Measurements from ENCODE around the gene SAT2. TPM values are rescaled to one million over a fixed set of nuclear protein-coding genes. Genes with fewer than 3 reads are reported as not detected.

SAT2 gene
- total and polyA plus RNA-seq, 2 experiments from 2014 or later, result 56.7 to 69.4 TPM

- 0 out of 2 replicates have a peak, but pooled peaks cover 2% of the 10 kb centered on the region for H3F3A ChIP-seq (replicated peaks; ENCODE audit: low read depth)
- H3K27ac ChIP-seq (ENCODE audit: low read depth), result no peak overlapping the region
- no peaks in the 10 kb centered on the region for H3K36me3 ChIP-seq (ENCODE audit: insufficient read depth)
- H3K4me3 Mint-ChIP-seq, result no peak overlapping the region
- H3K4me1 Mint-ChIP-seq, result no peaks in the 10 kb centered on the region
- no peaks in the 10 kb centered on the region for H3K79me2 ChIP-seq (replicated peaks; ENCODE audit: insufficient read depth)
- no peak for ATAC-seq
- DNase-seq (ENCODE audit: low spot score), result no peak
- H3K9me2 ChIP-seq (ENCODE audit: insufficient read depth), result no peaks in the 10 kb centered on the region
- no peak overlapping the region for H3K4me2 ChIP-seq
- TF ChIP-seq, protein P1, sequence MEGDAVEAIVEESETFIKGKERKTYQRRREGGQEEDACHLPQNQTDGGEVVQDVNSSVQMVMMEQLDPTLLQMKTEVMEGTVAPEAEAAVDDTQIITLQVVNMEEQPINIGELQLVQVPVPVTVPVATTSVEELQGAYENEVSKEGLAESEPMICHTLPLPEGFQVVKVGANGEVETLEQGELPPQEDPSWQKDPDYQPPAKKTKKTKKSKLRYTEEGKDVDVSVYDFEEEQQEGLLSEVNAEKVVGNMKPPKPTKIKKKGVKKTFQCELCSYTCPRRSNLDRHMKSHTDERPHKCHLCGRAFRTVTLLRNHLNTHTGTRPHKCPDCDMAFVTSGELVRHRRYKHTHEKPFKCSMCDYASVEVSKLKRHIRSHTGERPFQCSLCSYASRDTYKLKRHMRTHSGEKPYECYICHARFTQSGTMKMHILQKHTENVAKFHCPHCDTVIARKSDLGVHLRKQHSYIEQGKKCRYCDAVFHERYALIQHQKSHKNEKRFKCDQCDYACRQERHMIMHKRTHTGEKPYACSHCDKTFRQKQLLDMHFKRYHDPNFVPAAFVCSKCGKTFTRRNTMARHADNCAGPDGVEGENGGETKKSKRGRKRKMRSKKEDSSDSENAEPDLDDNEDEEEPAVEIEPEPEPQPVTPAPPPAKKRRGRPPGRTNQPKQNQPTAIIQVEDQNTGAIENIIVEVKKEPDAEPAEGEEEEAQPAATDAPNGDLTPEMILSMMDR (conservative IDR thresholded peaks at IDR 0.05; ENCODE audit: low read depth in 2 of 2), result no peak
- TF ChIP-seq POLR2AphosphoS5 (IDR thresholded peaks at IDR 0.05; ENCODE audit: low read depth) (no peak), STAT1 (IDR thresholded peaks at IDR 0.05; ENCODE audit: unreplicated experiment) (no peak), JUNB (IDR thresholded peaks at IDR 0.05; ENCODE audit: unreplicated experiment) (no peak), ZNF331 (CRISPR knock-in tag; IDR thresholded peaks at IDR 0.05; ENCODE audit: low read depth) (no peak), ZNF462 (CRISPR knock-in tag; IDR thresholded peaks at IDR 0.05) (no peak), NANOG (IDR thresholded peaks at IDR 0.05; ENCODE audit: borderline replicate concordance) (no peak)
- TF ChIP-seq, protein P2, sequence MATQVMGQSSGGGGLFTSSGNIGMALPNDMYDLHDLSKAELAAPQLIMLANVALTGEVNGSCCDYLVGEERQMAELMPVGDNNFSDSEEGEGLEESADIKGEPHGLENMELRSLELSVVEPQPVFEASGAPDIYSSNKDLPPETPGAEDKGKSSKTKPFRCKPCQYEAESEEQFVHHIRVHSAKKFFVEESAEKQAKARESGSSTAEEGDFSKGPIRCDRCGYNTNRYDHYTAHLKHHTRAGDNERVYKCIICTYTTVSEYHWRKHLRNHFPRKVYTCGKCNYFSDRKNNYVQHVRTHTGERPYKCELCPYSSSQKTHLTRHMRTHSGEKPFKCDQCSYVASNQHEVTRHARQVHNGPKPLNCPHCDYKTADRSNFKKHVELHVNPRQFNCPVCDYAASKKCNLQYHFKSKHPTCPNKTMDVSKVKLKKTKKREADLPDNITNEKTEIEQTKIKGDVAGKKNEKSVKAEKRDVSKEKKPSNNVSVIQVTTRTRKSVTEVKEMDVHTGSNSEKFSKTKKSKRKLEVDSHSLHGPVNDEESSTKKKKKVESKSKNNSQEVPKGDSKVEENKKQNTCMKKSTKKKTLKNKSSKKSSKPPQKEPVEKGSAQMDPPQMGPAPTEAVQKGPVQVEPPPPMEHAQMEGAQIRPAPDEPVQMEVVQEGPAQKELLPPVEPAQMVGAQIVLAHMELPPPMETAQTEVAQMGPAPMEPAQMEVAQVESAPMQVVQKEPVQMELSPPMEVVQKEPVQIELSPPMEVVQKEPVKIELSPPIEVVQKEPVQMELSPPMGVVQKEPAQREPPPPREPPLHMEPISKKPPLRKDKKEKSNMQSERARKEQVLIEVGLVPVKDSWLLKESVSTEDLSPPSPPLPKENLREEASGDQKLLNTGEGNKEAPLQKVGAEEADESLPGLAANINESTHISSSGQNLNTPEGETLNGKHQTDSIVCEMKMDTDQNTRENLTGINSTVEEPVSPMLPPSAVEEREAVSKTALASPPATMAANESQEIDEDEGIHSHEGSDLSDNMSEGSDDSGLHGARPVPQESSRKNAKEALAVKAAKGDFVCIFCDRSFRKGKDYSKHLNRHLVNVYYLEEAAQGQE (IDR thresholded peaks at IDR 0.05; ENCODE audit: unreplicated experiment), result no peak
- TF ChIP-seq, protein P3, sequence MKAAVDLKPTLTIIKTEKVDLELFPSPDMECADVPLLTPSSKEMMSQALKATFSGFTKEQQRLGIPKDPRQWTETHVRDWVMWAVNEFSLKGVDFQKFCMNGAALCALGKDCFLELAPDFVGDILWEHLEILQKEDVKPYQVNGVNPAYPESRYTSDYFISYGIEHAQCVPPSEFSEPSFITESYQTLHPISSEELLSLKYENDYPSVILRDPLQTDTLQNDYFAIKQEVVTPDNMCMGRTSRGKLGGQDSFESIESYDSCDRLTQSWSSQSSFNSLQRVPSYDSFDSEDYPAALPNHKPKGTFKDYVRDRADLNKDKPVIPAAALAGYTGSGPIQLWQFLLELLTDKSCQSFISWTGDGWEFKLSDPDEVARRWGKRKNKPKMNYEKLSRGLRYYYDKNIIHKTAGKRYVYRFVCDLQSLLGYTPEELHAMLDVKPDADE (IDR thresholded peaks at IDR 0.05), result no peak
- peaks cover 2% of the 10 kb centered on the region; the same call in 1 of the 2 replicates for H3K4me1 ChIP-seq (ENCODE audit: insufficient read depth)
- H2AFZ ChIP-seq, result no peak overlapping the region
- no peaks in the 10 kb centered on the region for H3K9me3 Mint-ChIP-seq
- no peaks in the 10 kb centered on the region for H4K20me1 ChIP-seq (replicated peaks; ENCODE audit: insufficient read depth)
- no peak overlapping the region for H3K4me3 ChIP-seq
- peaks cover 4% of the 10 kb centered on the region; the same call in 2 of the 3 replicates for H3K36me3 Mint-ChIP-seq (ENCODE audit: low read depth)
- no peaks in the 10 kb centered on the region for H3K27me3 ChIP-seq (ENCODE audit: insufficient read depth)
- H3K27me3 Mint-ChIP-seq (ENCODE audit: insufficient read depth, low read depth, poor library complexity), result no peaks in the 10 kb centered on the region
- no peak overlapping the region for H3K27ac Mint-ChIP-seq
Measured at GRCh38 chr17:7620835-7621234, 6.8 kb downstream of the SAT2 start.

Data from GM23338 (cell line).